Tibial artery (tissue), 4 donors: Measurements from ENCODE around the gene SLC44A5.

Experiments
- DNase-seq, 2 donors: peaks; one replicate each; pipeline ENCODE4 v3.0.0-alpha.2; 2019
- H3K27ac ChIP-seq, 2 donors: fragments of 200-600 bp; sonication (generic) in 1 of 2; 1 replicate in 1 of 2; 2 replicates in 1 of 2; pipeline ENCODE4 v1.5.1; 2018 to 2019; ENCODE audit warnings: mild to moderate bottlenecking in 1 of 2
- H3K27me3 ChIP-seq, 2 donors: fragments of 200-600 bp; sonication (generic) in 1 of 2; one replicate each; pipeline versions ENCODE4 v1.5.1 to v1.6.0; 2016 to 2019
- H3K36me3 ChIP-seq, 3 donors: fragments of 200-600 bp; sonication (generic) in 2 of 3; one replicate each; pipeline ENCODE4 v1.5.1; 2016 to 2019; ENCODE audit warnings: mild to moderate bottlenecking in 2 of 3
- H3K4me1 ChIP-seq, 4 donors: fragments of 200-600 bp; sonication (generic) in 2 of 4; 1 replicate in 3 of 4; 2 replicates in 1 of 4; pipeline ENCODE4 v1.5.1; 2016 to 2019
- H3K4me3 ChIP-seq, 2 donors: fragments of 200-600 bp; sonication (generic) in 1 of 2; 1 replicate in 1 of 2; 2 replicates in 1 of 2; pipeline ENCODE4 v1.5.1; 2018 to 2019; ENCODE audit warnings: mild to moderate bottlenecking in 2 of 2
- H3K9me3 ChIP-seq, 3 donors: fragments of 200-600 bp; sonication (generic) in 1 of 3; one replicate each; pipeline ENCODE4 v1.5.1; 2016 to 2019
- intact Hi-C: fragments of 100-400 bp; cut with DNase I; formaldehyde crosslinking; loops from one replicate; pipeline ENCODE4 v1.15.0; 2023; ENCODE audit warnings: low total_unique reads
- TF ChIP-seq, protein P1 (sequence below), 2 experiments: fragments of 200-600 bp in 1 of 2; fragments of 450-650 bp in 1 of 2; IDR thresholded peaks; one replicate each; pipeline ENCODE4 v1.5.1; 2017 to 2019; ENCODE audit warnings: antibody characterized with exemption in 2 of 2, mild to moderate bottlenecking in 1 of 2, moderate library complexity in 1 of 2

The SLC44A5 gene

GRCh38 chr1:75308365-75308764, 302.5 kb downstream of the SLC44A5 start:
- TF ChIP-seq, protein P1, sequence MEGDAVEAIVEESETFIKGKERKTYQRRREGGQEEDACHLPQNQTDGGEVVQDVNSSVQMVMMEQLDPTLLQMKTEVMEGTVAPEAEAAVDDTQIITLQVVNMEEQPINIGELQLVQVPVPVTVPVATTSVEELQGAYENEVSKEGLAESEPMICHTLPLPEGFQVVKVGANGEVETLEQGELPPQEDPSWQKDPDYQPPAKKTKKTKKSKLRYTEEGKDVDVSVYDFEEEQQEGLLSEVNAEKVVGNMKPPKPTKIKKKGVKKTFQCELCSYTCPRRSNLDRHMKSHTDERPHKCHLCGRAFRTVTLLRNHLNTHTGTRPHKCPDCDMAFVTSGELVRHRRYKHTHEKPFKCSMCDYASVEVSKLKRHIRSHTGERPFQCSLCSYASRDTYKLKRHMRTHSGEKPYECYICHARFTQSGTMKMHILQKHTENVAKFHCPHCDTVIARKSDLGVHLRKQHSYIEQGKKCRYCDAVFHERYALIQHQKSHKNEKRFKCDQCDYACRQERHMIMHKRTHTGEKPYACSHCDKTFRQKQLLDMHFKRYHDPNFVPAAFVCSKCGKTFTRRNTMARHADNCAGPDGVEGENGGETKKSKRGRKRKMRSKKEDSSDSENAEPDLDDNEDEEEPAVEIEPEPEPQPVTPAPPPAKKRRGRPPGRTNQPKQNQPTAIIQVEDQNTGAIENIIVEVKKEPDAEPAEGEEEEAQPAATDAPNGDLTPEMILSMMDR (IDR thresholded peaks at IDR 0.05): no peak
- intact Hi-C loops: no loop called here
- no peaks in the 10 kb centered on the region for H3K9me3 ChIP-seq
- no peaks in the 10 kb centered on the region for H3K4me1 ChIP-seq
- no peak overlapping the region for H3K4me3 ChIP-seq
- no peak for DNase-seq
- H3K27me3 ChIP-seq: no peaks in the 10 kb centered on the region
- no peaks in the 10 kb centered on the region for H3K36me3 ChIP-seq
- H3K27ac ChIP-seq: no peak overlapping the region

GRCh38 chr1:75305061-75305460, 305.9 kb downstream of the SLC44A5 start:
- Histone ChIP-seq H3K4me1 (no peaks in the 10 kb centered on the region), H3K9me3 (no peaks in the 10 kb centered on the region), H3K27ac (no peak overlapping the region), H3K27me3 (no peaks in the 10 kb centered on the region), H3K36me3 (no peaks in the 10 kb centered on the region), H3K4me3 (no peak overlapping the region)
- DNase-seq: no peak
- intact Hi-C loops: no loop called here
- TF ChIP-seq, protein P1 (IDR thresholded peaks at IDR 0.05): no peak

DNA sequence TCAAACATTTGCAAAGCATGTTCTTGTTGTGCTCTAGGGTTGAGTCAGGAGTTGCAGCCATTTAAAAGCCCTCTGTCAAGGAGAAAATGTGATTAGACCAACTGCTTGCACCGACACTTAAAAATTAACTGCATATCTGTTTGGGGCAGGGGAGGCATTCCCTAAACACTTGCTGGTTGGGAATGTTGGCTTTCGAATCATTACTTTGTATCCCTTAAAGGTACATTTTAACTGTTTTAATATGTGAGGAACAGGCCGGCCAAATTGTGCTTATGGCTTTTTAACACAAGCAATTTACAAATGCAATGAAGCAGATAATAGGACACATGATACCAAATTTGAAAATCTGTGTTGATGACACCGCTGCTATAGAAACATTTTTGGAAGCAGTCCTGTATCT, 317.6 kb downstream of the SLC44A5 start:
- Histone ChIP-seq H3K27me3 (no peaks in the 10 kb centered on the region), H3K9me3 (no peaks in the 10 kb centered on the region), H3K4me1 (no peaks in the 10 kb centered on the region), H3K27ac (no peak overlapping the region), H3K4me3 (no peak overlapping the region), H3K36me3 (no peaks in the 10 kb centered on the region)
- no peak for DNase-seq
- TF ChIP-seq, protein P1 (IDR thresholded peaks at IDR 0.05): no peak
- intact Hi-C loops: no loop called here

DNA sequence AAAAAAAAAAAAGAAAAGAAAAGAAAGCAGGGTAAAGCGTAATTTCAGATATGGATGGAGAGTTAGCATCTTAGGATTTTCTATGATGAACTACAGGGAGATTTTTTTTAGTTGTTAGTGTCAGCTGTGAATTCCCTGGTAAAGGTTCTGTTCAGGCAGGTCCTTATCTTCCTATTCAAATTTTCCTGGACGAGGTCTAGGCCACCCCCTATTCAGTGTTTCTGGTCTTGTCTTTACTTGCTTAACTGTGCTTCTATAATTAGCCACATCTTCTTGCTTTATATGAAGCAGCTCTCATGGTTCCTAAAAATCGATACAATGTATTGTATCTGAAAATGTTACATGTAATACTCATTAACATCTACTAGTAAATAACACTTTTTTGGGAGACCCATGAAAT, 318.9 kb downstream of the SLC44A5 start:
- no peak overlapping the region for H3K27ac ChIP-seq
- intact Hi-C loops: no loop called here
- no peak overlapping the region for H3K4me3 ChIP-seq
- H3K36me3 ChIP-seq: no peaks in the 10 kb centered on the region
- H3K27me3 ChIP-seq: no peaks in the 10 kb centered on the region
- H3K9me3 ChIP-seq: peaks cover 0 to 4% (median 0%) of the 10 kb centered on the region in 3 donors
- no peaks in the 10 kb centered on the region for H3K4me1 ChIP-seq
- TF ChIP-seq, protein P1 (IDR thresholded peaks at IDR 0.05): no peak
- no peak for DNase-seq

DNA sequence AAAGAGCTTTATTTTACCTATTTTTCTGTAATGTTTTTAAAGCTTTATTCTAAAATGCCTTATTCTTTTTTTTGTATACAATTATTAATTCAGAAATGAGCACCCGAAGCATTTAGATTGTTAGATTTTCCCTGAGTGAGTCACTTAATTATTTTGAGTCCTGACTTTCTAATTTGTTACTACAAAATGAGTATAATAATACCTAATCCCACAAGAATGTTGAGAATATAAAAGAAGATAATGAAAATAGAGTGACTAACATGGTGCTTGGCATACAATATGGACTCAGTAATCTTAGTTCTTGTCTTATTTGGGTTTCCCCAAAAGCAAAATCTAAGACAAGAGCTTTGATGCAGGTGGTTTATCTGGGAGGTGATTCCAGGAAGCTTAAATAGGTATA, 334.5 kb downstream of the SLC44A5 start:
- Histone ChIP-seq H3K36me3 (no peaks in the 10 kb centered on the region), H3K9me3 (no peaks in the 10 kb centered on the region), H3K4me1 (no peaks in the 10 kb centered on the region), H3K27ac (no peak overlapping the region), H3K4me3 (no peak overlapping the region), H3K27me3 (no peaks in the 10 kb centered on the region)
- no peak for DNase-seq
- intact Hi-C loops: no loop called here
- TF ChIP-seq, protein P1 (IDR thresholded peaks at IDR 0.05): no peak

DNA sequence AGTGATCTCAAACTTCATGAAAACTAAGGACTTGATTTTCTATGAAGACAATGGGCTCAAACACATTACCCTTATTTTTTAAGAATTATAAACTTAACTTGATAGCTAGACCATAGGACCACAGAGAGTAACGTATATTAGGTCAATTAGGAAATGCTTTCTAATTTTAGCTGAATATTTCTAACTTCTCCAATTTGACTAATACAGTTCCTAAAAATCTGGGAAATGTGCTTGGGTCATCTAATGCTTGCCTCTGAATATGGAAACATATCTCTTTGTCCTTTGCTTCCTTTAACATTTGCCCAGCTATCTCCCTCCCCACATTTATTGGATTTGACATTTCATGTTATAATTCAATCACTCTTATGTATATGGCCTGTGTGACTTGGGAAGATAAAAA, 335.3 kb downstream of the SLC44A5 start:
- Histone ChIP-seq H3K27me3 (no peaks in the 10 kb centered on the region), H3K9me3 (no peaks in the 10 kb centered on the region), H3K27ac (no peak overlapping the region), H3K4me1 (no peaks in the 10 kb centered on the region), H3K4me3 (no peak overlapping the region), H3K36me3 (no peaks in the 10 kb centered on the region)
- DNase-seq: no peak
- TF ChIP-seq, protein P1 (IDR thresholded peaks at IDR 0.05): no peak
- intact Hi-C loops: no loop called here
